SK-N-SH treated with all-trans-retinoic acid at 6 μM for 48 hours (cell line): Measurements from ENCODE around the gene VAMP1.
"Not testable (repeated sequence)": the region's sequence is repeated elsewhere in the genome, so short reads cannot be mapped to it uniquely, and the experiment has no call there.

Experiments
- ATAC-seq: fragments of 200-7000 bp; cut with Tn5 transposase; 3 replicates; pipeline ENCODE4 v1.9.1; 2020; ENCODE audit warnings: mild to moderate bottlenecking, moderate library complexity
- ARNTL ChIP-seq: fragments of 450-650 bp; formaldehyde crosslinking; IDR thresholded peaks from 2 replicates; pipeline ENCODE4 v1.5.0; 2020; ENCODE audit warnings: low read depth, mild to moderate bottlenecking, moderate library complexity, borderline replicate concordance
- BACH2 ChIP-seq: fragments of 250-450 bp; sonication (Bioruptor Pico); IDR thresholded peaks from 2 replicates; pipeline ENCODE4 v1.9.0; 2021; ENCODE audit warnings: mild to moderate bottlenecking, borderline replicate concordance
- CREB5 ChIP-seq: fragments of 250-450 bp; sonication (Bioruptor Pico); IDR thresholded peaks from 2 replicates; pipeline ENCODE4 v1.5.1; 2020; ENCODE audit warnings: low read depth, mild to moderate bottlenecking, moderate library complexity
- CSDC2 ChIP-seq: fragments of 250-450 bp; sonication (Bioruptor Pico); IDR thresholded peaks from 2 replicates; pipeline ENCODE4 v1.5.0; 2020; ENCODE audit warnings: mild to moderate bottlenecking, moderate library complexity
- ESRRG ChIP-seq: fragments of 250-450 bp; sonication (Bioruptor Pico); IDR thresholded peaks from 2 replicates; pipeline ENCODE4 v1.6.1; 2021; ENCODE audit warnings: mild to moderate bottlenecking
- GLIS3 ChIP-seq: fragments of 250-450 bp; sonication (Bioruptor Pico); IDR thresholded peaks from 2 replicates; pipeline ENCODE4 v1.5.0; 2020; ENCODE audit warnings: mild to moderate bottlenecking, moderate library complexity
- OSR1 ChIP-seq: fragments of 250-450 bp; sonication (Bioruptor Pico); IDR thresholded peaks from 2 replicates; pipeline ENCODE4 v1.8.0; 2022; ENCODE audit warnings: moderate library complexity, mild to moderate bottlenecking, inconsistent platforms
- PATZ1 ChIP-seq: fragments of 250-450 bp; sonication (Bioruptor Pico); IDR thresholded peaks from 2 replicates; pipeline ENCODE4 v1.8.0; 2020; ENCODE audit warnings: mild to moderate bottlenecking, moderate library complexity, borderline replicate concordance
- PPARA ChIP-seq: fragments of 250-450 bp; sonication (Bioruptor Pico); IDR thresholded peaks from 2 replicates; pipeline ENCODE4 v1.5.0; 2020; ENCODE audit warnings: mild to moderate bottlenecking, borderline replicate concordance
- SNAI2 ChIP-seq: fragments of 250-450 bp; sonication (Bioruptor Pico); IDR thresholded peaks from 2 replicates; pipeline ENCODE4 v1.5.0; 2020; ENCODE audit warnings: mild to moderate bottlenecking, moderate library complexity
- TCF4 ChIP-seq: fragments of 250-450 bp; sonication (Bioruptor Pico); IDR thresholded peaks from 2 replicates; pipeline ENCODE4 v1.8.0; 2021; ENCODE audit warnings: mild to moderate bottlenecking, moderate library complexity, borderline replicate concordance
- TOX ChIP-seq: fragments of 250-450 bp; sonication (Bioruptor Pico); IDR thresholded peaks from 2 replicates; pipeline ENCODE4 v1.8.0; 2021; ENCODE audit warnings: mild to moderate bottlenecking, moderate library complexity, borderline replicate concordance
- ZFP3 ChIP-seq: fragments of 250-450 bp; sonication (Bioruptor Pico); IDR thresholded peaks from 2 replicates; pipeline ENCODE4 v1.5.0; 2020; ENCODE audit warnings: mild to moderate bottlenecking, moderate library complexity
- ZFP30 ChIP-seq: fragments of 450-650 bp; formaldehyde crosslinking; IDR thresholded peaks from 2 replicates; pipeline ENCODE4 v1.5.0; 2022; ENCODE audit warnings: mild to moderate bottlenecking, moderate library complexity
- ZNF565 ChIP-seq: fragments of 450-650 bp; formaldehyde crosslinking; conservative IDR thresholded peaks from 2 replicates; pipeline ENCODE4 v1.5.0; 2020; ENCODE audit warnings: low read depth, mild to moderate bottlenecking, moderate library complexity
- ZNF70 ChIP-seq: fragments of 450-650 bp; formaldehyde crosslinking; IDR thresholded peaks from 2 replicates; pipeline ENCODE4 v1.5.0; 2020; ENCODE audit warnings: mild to moderate bottlenecking, moderate library complexity
- ZNF8 ChIP-seq: fragments of 450-650 bp; formaldehyde crosslinking; IDR thresholded peaks from 2 replicates; pipeline ENCODE4 v1.5.0; 2020; ENCODE audit warnings: mild to moderate bottlenecking, moderate library complexity
- TF ChIP-seq, protein P1 (sequence below): fragments of 250-450 bp; sonication (Bioruptor Pico); IDR thresholded peaks from 2 replicates; pipeline ENCODE4 v1.8.0; 2021; ENCODE audit warnings: low read depth, mild to moderate bottlenecking, moderate library complexity, borderline replicate concordance

The VAMP1 gene

GRCh38 chr12:6428326-6428725, 42.2 kb downstream of the VAMP1 start:
- ATAC-seq = no peak
- TF ChIP-seq CREB5 (CRISPR knock-in tag) = no peak
- no peak for TF ChIP-seq GLIS3

- ATAC-seq = not testable (repeated sequence)
Observed at GRCh38 chr12:6427796-6428195, 42.7 kb downstream of the VAMP1 start.

GRCh38 chr12:6426882-6427671, 43.4 kb downstream of the VAMP1 start:
- ATAC-seq = no peak
- TF ChIP-seq OSR1 (CRISPR knock-in tag) (no peak), CREB5 (CRISPR knock-in tag) (no peak)

- ATAC-seq = no peak
- TF ChIP-seq PPARA (CRISPR knock-in tag) (no peak), PATZ1 (CRISPR knock-in tag) (no peak), ZFP30 (no peak), SNAI2 (no peak), ZFP3 (CRISPR knock-in tag) (no peak), TCF4 (CRISPR knock-in tag) (no peak), ARNTL (CRISPR knock-in tag) (no peak), TOX (CRISPR knock-in tag) (no peak), GLIS3 (no peak), OSR1 (CRISPR knock-in tag) (no peak), ZNF8 (no peak)
- TF ChIP-seq, protein P1, sequence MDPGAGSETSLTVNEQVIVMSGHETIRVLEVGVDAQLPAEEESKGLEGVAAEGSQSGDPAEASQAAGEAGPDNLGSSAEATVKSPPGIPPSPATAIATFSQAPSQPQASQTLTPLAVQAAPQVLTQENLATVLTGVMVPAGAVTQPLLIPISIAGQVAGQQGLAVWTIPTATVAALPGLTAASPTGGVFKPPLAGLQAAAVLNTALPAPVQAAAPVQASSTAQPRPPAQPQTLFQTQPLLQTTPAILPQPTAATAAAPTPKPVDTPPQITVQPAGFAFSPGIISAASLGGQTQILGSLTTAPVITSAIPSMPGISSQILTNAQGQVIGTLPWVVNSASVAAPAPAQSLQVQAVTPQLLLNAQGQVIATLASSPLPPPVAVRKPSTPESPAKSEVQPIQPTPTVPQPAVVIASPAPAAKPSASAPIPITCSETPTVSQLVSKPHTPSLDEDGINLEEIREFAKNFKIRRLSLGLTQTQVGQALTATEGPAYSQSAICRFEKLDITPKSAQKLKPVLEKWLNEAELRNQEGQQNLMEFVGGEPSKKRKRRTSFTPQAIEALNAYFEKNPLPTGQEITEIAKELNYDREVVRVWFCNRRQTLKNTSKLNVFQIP (CRISPR knock-in tag) = no peak
- TF ChIP-seq, all 23 proteins: peak for 0
Observed at GRCh38 chr12:6425590-6426531, 44.6 kb downstream of the VAMP1 start.

- no peak for ATAC-seq
- TF ChIP-seq, protein P1 (CRISPR knock-in tag) = no peak
- TF ChIP-seq ZNF70 (CRISPR knock-in tag) (no peak), ZNF8 (no peak), SNAI2 (no peak), PATZ1 (CRISPR knock-in tag) (no peak), CSDC2 (CRISPR knock-in tag) (no peak), ZFP30 (no peak), CREB5 (CRISPR knock-in tag) (no peak), ESRRG (CRISPR knock-in tag) (no peak), TCF4 (CRISPR knock-in tag) (no peak), BACH2 (CRISPR knock-in tag) (no peak), ZNF565 (CRISPR knock-in tag) (no peak)
Observed at GRCh38 chr12:6424866-6425265, 45.6 kb downstream of the VAMP1 start.
